Suprapubic skin (tissue), 4 donors: ENCODE results near the gene PRR14. TPM values are rescaled to one million over a fixed set of nuclear protein-coding genes. Genes with fewer than 3 reads are reported as not detected.

ENCODE experiments used
- DNase-seq, 2 donors: peaks; one replicate each; pipeline ENCODE4 v3.0.0-alpha.2; 2019; ENCODE audit warnings: low spot score in 2 of 2
- H3K27ac ChIP-seq: fragments of 200-600 bp; sonication (generic); one replicate; pipeline ENCODE4 v1.5.1; 2019
- H3K27me3 ChIP-seq: fragments of 200-600 bp; sonication (generic); one replicate; pipeline ENCODE4 v1.5.1; 2019
- H3K36me3 ChIP-seq: fragments of 200-600 bp; sonication (generic); one replicate; pipeline ENCODE4 v1.5.1; 2019
- H3K4me1 ChIP-seq: fragments of 200-600 bp; sonication (generic); one replicate; pipeline ENCODE4 v1.5.1; 2019
- H3K4me3 ChIP-seq: fragments of 200-600 bp; sonication (generic); one replicate; pipeline ENCODE4 v1.5.1; 2019; ENCODE audit warnings: mild to moderate bottlenecking
- H3K9me3 ChIP-seq: fragments of 200-600 bp; sonication (generic); one replicate; pipeline ENCODE4 v1.5.1; 2019
- EP300 ChIP-seq: sonication (generic); formaldehyde crosslinking; IDR thresholded peaks from one replicate; pipeline ENCODE4 v1.6.1; 2017; ENCODE audit warnings: antibody characterized with exemption
- POLR2A ChIP-seq, 2 donors: fragments of 450-650 bp; IDR thresholded peaks; one replicate each; pipeline ENCODE4 v1.6.1; 2017; ENCODE audit warnings: antibody characterized with exemption in 2 of 2, mild to moderate bottlenecking in 2 of 2, moderate library complexity in 2 of 2
- POLR2AphosphoS5 ChIP-seq, 3 donors: sonication (generic); formaldehyde crosslinking; IDR thresholded peaks; one replicate each; pipeline ENCODE4 v1.6.1; 2017; ENCODE audit warnings: antibody characterized with exemption in 3 of 3
- WGBS: methylation state at CpG from one replicate; pipeline ENCODE4 v1.1.5; 2018; 5-methylcytosine and 5-hydroxymethylcytosine counted together
- total RNA-seq, 4 donors: library from RNA; depleted of rRNA; stranded (reverse); fragments of >200 nt; gene quantifications; one replicate each; pipeline ENCODE4 v1.1.0, GENCODE V29; 2016
- TF ChIP-seq, protein P1 (sequence below), 2 donors: fragments of 200-600 bp in 1 of 2; fragments of 450-650 bp in 1 of 2; sonication (generic) in 1 of 2; IDR thresholded peaks; one replicate each; pipeline ENCODE4 v1.5.1; 2016 to 2019; ENCODE audit warnings: antibody characterized with exemption in 2 of 2, mild to moderate bottlenecking in 1 of 2, moderate library complexity in 1 of 2

PRR14 gene
- total RNA-seq, 4 donors from 2014 or later: 56.7 to 68.8 (median 62.1) TPM

- Histone ChIP-seq H3K36me3 (no peaks in the 10 kb centered on the region), H3K4me1 (peaks cover 16% of the 10 kb centered on the region), H3K4me3 (no peak overlapping the region), H3K27me3 (no peaks in the 10 kb centered on the region), H3K27ac (no peak overlapping the region), H3K9me3 (no peaks in the 10 kb centered on the region)
- 54% methylated on average over 11 of the region's 12 CpGs for WGBS
- DNase-seq: no peak
- no peak for TF ChIP-seq EP300
- TF ChIP-seq, protein P1, sequence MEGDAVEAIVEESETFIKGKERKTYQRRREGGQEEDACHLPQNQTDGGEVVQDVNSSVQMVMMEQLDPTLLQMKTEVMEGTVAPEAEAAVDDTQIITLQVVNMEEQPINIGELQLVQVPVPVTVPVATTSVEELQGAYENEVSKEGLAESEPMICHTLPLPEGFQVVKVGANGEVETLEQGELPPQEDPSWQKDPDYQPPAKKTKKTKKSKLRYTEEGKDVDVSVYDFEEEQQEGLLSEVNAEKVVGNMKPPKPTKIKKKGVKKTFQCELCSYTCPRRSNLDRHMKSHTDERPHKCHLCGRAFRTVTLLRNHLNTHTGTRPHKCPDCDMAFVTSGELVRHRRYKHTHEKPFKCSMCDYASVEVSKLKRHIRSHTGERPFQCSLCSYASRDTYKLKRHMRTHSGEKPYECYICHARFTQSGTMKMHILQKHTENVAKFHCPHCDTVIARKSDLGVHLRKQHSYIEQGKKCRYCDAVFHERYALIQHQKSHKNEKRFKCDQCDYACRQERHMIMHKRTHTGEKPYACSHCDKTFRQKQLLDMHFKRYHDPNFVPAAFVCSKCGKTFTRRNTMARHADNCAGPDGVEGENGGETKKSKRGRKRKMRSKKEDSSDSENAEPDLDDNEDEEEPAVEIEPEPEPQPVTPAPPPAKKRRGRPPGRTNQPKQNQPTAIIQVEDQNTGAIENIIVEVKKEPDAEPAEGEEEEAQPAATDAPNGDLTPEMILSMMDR (IDR thresholded peaks at IDR 0.05): peak; percentile 17 to 50
- no peak for TF ChIP-seq POLR2AphosphoS5 (IDR thresholded peaks at IDR 0.05)
- no peak for TF ChIP-seq POLR2A (IDR thresholded peaks at IDR 0.05)
These were observed 35.2 kb upstream of the PRR14 start for GRCh38 chr16:30615358-30616091.

DNA sequence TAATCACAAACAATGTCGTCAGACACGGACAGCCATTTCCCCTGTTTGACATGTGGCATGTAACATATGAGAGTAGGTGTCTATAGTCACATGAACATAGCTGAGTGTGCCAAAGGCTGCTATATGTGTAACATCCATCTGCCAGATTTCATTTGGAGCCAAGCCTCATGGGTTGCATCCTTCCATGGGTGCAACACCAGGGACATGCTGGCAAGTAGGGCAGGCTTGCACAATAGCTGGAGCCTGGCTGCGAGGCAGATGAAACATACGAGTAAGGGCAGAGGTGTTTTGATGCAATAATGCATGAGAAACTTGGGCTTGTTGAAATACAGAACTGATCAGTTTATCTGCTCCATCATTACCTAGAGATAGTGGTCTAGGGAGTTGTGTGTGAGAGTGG lies 31.6 kb upstream of the PRR14 start:
- WGBS: 60% methylated on average over 4 of the region's 4 CpGs
- TF ChIP-seq, protein P1 (IDR thresholded peaks at IDR 0.05): no peak
- TF ChIP-seq POLR2A (IDR thresholded peaks at IDR 0.05) (no peak), EP300 (no peak), POLR2AphosphoS5 (IDR thresholded peaks at IDR 0.05) (no peak)
- DNase-seq: no peak
- H3K9me3 ChIP-seq: no peaks in the 10 kb centered on the region
- peaks cover 12% of the 10 kb centered on the region for H3K4me1 ChIP-seq
- no peak overlapping the region for H3K4me3 ChIP-seq
- H3K27me3 ChIP-seq: no peaks in the 10 kb centered on the region
- no peak overlapping the region for H3K27ac ChIP-seq
- H3K36me3 ChIP-seq: no peaks in the 10 kb centered on the region

GRCh38 chr16:30619638-30620037 lies 31.1 kb upstream of the PRR14 start:
- Histone ChIP-seq H3K36me3 (no peaks in the 10 kb centered on the region), H3K4me1 (peaks cover 12% of the 10 kb centered on the region), H3K9me3 (no peaks in the 10 kb centered on the region), H3K27me3 (no peaks in the 10 kb centered on the region), H3K4me3 (no peak overlapping the region), H3K27ac (no peak overlapping the region)
- WGBS: 89% methylated on average over 5 of the region's 5 CpGs
- TF ChIP-seq, protein P1 (IDR thresholded peaks at IDR 0.05): no peak
- TF ChIP-seq POLR2A (IDR thresholded peaks at IDR 0.05) (no peak), EP300 (no peak), POLR2AphosphoS5 (IDR thresholded peaks at IDR 0.05) (no peak)
- DNase-seq: no peak

DNA sequence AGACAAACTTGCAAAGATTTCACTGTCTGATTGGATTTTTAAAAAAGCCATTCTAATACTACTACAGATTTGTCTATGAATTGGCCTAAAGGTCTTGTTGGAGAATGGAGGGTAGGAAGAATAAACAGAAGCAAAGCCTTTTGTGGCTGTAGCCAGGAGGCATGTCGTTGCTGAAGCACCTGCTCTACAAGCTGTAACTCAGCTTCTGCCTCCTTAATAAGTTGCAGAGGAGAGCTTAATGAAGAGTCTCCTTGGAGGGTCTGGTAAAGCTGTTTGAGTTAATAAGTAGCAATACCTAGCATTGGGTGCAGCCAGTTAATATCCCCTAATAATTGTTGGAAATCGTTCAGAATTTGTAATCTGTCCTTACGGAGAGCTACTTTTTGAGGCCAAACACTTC lies 30.6 kb upstream of the PRR14 start:
- WGBS: 59% methylated on average over 3 of the region's 3 CpGs
- no peak for DNase-seq
- H3K9me3 ChIP-seq: no peaks in the 10 kb centered on the region

GRCh38 chr16:30621765-30622164 lies 29.0 kb upstream of the PRR14 start:
- Histone ChIP-seq H3K4me1 (peaks cover 8% of the 10 kb centered on the region), H3K4me3 (no peak overlapping the region), H3K27me3 (no peaks in the 10 kb centered on the region), H3K36me3 (no peaks in the 10 kb centered on the region), H3K27ac (no peak overlapping the region), H3K9me3 (no peaks in the 10 kb centered on the region)
- no peak for DNase-seq
- TF ChIP-seq POLR2AphosphoS5 (IDR thresholded peaks at IDR 0.05) (no peak), POLR2A (IDR thresholded peaks at IDR 0.05) (no peak), EP300 (no peak)
- TF ChIP-seq, protein P1 (IDR thresholded peaks at IDR 0.05): no peak
- 73% methylated on average over 5 of the region's 5 CpGs for WGBS

More for the DNA sequence above, 30.6 kb upstream of the PRR14 start:
- TF ChIP-seq POLR2AphosphoS5 (IDR thresholded peaks at IDR 0.05) (no peak), EP300 (no peak), POLR2A (IDR thresholded peaks at IDR 0.05) (no peak)
- TF ChIP-seq, protein P1 (IDR thresholded peaks at IDR 0.05): no peak
- no peak overlapping the region for H3K27ac ChIP-seq
- H3K4me1 ChIP-seq: peaks cover 11% of the 10 kb centered on the region
- H3K4me3 ChIP-seq: no peak overlapping the region
- H3K36me3 ChIP-seq: no peaks in the 10 kb centered on the region
- no peaks in the 10 kb centered on the region for H3K27me3 ChIP-seq
